ENCODE data around the gene NCAN.

The NCAN gene

GRCh38 chr19:19294914-19295313 lies 83.2 kb downstream of the NCAN start:
- DNase-seq: no peak

DNA sequence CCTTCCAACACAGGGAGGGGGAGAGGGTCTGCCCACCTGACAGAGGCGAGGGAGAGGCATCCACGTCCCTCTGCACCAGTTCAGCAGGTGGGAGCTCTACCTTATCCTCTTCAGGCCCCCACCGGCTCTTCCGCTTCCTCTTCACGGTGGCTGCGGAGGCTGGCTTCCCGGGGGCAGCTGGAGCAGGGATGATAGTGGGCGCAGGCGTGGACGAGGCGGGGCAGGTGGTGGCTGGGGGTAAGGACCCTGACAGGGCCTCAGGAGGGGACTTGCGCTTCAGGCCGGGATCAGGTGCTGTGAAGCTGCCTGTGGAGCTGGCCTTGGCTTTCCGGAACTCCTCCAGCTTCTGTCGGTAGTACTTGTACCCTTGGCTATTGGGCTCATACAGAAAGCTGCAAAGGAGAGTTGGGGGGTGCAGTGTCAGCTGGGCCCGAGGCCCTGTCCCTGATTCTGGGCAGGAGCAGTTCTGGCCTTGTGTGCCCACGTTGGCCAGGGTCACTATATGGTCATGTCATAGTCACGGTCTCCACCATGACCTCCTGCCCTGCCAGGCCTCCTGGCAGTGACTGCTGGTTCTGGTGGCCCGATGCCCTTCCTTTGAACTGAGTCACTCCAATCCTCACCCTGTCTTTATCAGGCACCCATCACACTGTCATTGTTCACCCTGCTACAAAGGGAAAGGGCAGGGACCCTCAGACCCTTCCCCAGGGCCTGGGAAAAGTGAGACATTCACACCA lies 85.4 kb downstream of the NCAN start:
- no peak for DNase-seq

DNA sequence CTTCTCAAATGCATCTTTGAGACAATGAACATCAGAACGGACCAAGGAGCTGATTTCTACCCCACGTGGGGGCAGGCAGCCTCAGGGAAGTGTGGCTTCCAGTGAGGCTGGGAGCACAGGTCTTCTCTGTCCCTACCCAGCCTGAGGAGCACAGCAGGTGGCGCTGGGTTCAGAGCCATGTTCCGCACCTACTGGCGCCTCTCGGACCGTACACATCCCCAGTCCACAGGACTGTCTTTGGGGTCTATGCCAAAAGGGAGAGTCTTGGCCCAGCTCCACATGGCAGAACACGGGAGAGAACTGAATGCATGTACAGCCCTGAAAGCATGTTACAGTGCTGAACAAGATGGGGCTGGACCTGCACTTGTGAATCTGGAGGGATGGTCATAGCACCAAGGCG lies 86.0 kb downstream of the NCAN start:
- no peak for DNase-seq

GRCh38 chr19:19300613-19301012 lies 88.9 kb downstream of the NCAN start:
- no peak for DNase-seq

All from fibroblast of skin of scalp (primary cell).